DOHH2 (cell line): ENCODE measurements around the gene STARD13.

Source experiments
- EZH2phosphoT487 ChIP-seq: fragments of 200-600 bp; sonication (generic); IDR thresholded peaks from 2 replicates; pipeline ENCODE4 v1.6.1; 2017; ENCODE audit warnings: borderline replicate concordance, mild to moderate bottlenecking, antibody characterized with exemption, low read length, moderate library complexity, mixed read lengths
- TF ChIP-seq, protein P1 (sequence below): fragments of 200-600 bp; sonication (generic); IDR thresholded peaks from one replicate; pipeline ENCODE4 v1.5.1; 2014; ENCODE audit warnings: antibody characterized with exemption, mild to moderate bottlenecking, low read depth, low read length; ENCODE audit not compliant: poor library complexity, severe bottlenecking

DNA sequence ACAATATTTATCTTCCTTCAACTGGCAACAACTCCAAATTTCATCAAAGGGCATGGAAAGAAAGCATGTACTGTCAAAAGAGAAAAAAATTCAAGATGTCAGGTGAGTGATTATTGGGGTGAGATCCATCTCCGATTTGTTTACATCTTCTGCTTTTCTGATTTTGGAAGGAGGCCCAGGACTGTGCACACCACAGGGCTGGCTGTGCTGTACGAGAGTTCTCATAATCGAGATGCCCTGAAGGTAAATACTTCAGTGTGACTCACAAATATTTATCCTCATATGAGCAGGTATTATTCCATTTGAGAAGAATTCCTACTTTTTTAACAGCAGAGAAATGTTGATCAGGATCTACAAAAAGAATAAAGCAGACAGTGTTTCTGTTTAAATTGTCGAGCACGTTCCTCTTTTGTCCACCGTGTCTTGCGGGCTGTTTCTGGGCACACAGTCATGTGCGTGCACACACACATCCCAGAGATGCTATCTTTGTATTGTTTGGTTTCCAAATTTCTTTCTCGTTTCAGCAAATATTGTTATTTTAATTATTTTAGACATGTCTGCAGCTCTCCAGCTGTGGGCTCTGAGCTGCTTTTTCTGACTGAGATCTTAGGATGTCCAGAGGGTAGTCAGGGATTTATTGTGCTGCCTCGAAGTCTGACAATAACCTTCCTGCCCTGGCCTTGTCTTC is 165.6 kb downstream of the STARD13 start:
- no peak for TF ChIP-seq EZH2phosphoT487
- TF ChIP-seq, protein P1, sequence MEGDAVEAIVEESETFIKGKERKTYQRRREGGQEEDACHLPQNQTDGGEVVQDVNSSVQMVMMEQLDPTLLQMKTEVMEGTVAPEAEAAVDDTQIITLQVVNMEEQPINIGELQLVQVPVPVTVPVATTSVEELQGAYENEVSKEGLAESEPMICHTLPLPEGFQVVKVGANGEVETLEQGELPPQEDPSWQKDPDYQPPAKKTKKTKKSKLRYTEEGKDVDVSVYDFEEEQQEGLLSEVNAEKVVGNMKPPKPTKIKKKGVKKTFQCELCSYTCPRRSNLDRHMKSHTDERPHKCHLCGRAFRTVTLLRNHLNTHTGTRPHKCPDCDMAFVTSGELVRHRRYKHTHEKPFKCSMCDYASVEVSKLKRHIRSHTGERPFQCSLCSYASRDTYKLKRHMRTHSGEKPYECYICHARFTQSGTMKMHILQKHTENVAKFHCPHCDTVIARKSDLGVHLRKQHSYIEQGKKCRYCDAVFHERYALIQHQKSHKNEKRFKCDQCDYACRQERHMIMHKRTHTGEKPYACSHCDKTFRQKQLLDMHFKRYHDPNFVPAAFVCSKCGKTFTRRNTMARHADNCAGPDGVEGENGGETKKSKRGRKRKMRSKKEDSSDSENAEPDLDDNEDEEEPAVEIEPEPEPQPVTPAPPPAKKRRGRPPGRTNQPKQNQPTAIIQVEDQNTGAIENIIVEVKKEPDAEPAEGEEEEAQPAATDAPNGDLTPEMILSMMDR, result no peak
